HG03066 (cell line): ENCODE data around the gene LRMDA.

Experiments
- ATAC-seq: cut with Tn5 transposase; IDR thresholded peaks from one replicate; pipeline ENCODE4 v1.9.1; 2021; ENCODE audit warnings: low read depth; ENCODE audit not compliant: unreplicated experiment

LRMDA gene

DNA sequence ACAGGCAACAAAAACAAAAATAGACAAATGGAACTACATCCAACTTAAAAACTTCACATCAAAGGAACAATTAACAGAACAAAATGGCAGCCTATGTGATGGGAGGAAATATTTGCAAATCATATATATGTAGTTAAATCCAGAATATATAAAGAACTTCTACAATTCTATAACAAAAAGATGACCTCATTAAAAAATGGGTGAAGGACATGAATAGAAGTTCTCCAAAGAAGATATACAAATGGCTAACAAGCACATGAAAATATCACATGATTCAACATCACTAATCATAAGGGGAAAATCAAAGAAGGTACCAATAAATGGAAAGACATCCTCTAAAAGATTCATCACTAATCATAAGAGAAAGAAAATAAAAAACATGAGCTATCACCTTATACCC is 416.1 kb downstream of the LRMDA start:
- no peak for ATAC-seq

- no peak for ATAC-seq
These were observed 420.3 kb downstream of the LRMDA start for GRCh38 chr10:75851580-75852345.

GRCh38 chr10:75852851-75853484 is 421.5 kb downstream of the LRMDA start:
- no peak for ATAC-seq

GRCh38 chr10:75857269-75857846 is 425.9 kb downstream of the LRMDA start:
- no peak for ATAC-seq

- ATAC-seq: no peak
These were observed 426.5 kb downstream of the LRMDA start for GRCh38 chr10:75857896-75858295.

DNA sequence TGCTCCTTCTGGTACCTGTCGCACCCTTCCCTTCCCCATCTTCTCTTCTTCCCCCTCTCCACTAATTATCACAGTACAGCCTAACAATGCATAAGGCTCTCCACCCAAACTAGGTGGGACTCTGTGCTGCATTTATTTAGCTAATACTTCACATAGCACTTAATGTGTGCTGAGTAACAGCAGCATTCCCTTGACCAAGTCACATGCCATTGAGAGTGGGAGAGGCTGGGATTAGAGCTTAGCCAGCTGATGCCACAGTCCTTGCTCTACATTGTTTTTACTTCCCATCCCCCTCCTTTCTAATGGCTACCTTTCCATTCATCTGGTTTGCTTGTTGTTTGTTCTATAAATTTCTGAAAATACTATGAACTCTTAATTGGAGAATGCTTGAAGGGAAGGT is 426.9 kb downstream of the LRMDA start:
- no peak for ATAC-seq

DNA sequence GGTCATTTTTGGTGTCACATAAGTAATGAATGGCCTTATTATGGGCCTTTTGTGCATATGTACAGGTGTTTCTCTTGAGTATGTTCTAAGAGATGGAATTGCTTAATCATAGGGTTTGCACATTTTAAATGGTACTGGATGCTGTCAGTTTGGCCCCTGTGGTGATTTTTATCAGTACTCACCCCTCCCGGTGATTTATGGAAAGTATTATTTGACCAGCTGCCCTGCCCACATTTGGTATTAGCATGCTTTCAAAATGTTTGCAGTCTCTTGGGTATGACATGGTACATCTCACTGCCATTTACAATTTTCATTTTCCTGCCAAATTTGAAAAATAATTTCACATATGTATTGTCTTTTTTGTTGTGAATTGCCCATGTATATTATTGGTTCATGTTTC is 427.7 kb downstream of the LRMDA start:
- no peak for ATAC-seq

DNA sequence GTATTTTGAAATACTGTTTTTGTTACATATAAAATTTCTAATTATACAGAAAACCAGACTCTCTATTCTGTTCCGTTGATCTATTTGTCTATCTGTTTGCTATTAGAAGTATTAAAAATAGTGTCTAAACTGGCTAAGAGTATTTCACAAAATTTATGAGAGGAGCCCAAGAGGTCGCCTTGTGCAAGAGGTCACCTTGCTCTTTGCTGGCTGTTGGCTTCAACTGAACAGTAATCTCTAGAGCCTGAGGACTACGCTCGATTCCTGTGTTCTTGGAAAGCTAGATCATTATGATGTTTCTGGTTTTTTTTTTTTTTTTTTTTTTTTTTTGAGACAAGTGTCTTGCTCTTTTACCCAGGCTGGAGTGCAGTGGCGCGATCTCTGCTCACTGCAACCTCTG is 428.6 kb downstream of the LRMDA start:
- no peak for ATAC-seq

- ATAC-seq: no peak
These were observed 430.2 kb downstream of the LRMDA start for GRCh38 chr10:75861582-75861981.

DNA sequence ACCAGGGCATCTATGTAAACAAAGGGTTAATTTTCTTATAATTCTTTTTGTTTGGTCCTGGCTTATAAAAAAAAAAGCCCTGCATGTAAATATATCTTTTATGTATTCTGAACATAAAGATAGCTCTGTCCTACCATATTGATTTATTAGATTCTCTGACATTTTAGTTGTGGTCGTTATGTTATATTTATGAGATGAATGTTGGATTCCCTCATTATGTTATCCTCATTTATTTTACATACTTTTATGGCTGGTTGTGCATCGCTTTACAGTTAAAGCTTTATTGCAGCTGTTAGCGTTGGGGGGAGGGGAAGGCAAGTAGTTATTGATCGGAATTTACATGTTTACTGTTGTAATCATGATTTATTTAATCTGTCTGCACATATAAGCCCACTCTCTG is 431.5 kb downstream of the LRMDA start:
- no peak for ATAC-seq

DNA sequence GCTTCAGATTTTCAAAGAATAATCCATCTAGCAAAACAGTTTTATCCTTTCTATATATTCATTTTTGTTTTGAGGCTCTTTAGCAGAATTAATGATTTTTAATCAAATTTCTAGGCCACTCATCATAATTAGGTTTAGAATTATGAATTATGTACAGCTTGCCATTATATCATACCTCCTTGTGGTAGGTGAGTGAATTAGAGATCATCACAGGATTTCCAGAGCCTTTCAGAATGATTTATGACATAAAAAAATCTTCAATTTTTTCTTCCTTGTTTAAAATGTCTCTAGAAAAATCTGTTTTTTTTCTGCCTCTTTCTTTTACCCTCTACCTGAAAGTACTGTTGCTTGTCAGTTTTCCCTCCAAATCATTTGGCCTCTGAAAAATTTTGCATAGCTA is 433.3 kb downstream of the LRMDA start:
- ATAC-seq: no peak

GRCh38 chr10:75865413-75866299 is 434.2 kb downstream of the LRMDA start:
- ATAC-seq: no peak

- ATAC-seq: no peak
These were observed 434.8 kb downstream of the LRMDA start for GRCh38 chr10:75866300-75866625.

DNA sequence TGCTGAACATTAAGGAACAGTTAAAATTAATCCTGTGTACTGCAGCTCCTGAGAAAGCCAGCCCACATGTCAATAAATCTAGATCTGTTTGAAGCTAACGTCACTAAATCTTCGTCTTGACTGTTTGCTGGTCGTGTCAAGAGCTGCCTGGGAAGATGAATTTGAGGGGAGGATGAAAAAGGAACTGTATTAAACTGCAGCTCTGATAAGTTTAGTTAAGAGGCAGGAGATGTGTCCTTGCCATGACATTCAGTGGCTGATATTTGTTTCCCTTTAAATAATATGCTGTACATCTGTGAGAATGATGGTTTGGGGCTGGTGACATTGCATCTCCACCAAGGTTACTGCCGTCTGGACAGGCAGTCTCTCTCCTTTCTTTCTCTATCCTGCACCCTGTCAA is 435.3 kb downstream of the LRMDA start:
- ATAC-seq: no peak

DNA sequence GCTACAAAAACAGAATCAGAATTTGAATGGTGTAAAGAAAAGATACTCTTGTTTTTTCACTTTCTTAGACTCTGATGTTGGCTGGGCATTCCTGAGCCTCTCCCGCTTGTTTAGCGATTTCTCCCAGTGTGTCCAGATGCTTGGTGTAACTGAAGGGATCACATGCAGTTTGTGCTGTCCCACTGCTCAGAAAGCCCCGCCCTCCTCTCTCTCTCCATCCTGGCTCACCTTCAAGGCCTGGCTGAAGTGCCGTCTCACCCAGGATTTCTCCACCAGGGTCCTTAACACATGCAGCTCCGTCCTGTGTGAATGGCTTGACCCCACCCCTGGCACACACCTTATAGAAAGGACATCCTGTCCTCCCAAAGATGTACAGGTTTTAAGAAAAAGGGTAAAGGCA is 437.1 kb downstream of the LRMDA start:
- no peak for ATAC-seq

- ATAC-seq: no peak
These were observed 438.7 kb downstream of the LRMDA start for GRCh38 chr10:75870039-75870645.

GRCh38 chr10:75875740-75876139 is 444.3 kb downstream of the LRMDA start:
- ATAC-seq: no peak

DNA sequence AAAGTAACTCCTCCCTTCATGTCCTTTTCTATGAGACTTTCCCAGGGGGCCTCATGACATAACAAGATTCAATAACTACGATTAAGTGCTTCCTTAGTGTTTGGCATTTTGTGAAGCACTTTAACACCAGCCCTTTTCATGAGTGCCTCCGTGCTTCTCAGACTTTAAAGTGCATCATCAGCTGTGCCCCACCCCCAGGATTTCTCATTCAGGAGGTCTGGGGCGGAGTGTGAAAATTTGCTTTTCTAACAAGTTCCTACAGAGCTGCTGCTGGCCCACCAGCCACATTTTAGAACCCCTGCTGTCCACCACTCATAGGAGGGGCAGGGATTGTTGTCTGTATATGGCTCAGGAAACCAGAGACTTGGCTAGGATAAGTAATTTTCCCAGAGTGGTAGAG is 445.3 kb downstream of the LRMDA start:
- no peak for ATAC-seq

DNA sequence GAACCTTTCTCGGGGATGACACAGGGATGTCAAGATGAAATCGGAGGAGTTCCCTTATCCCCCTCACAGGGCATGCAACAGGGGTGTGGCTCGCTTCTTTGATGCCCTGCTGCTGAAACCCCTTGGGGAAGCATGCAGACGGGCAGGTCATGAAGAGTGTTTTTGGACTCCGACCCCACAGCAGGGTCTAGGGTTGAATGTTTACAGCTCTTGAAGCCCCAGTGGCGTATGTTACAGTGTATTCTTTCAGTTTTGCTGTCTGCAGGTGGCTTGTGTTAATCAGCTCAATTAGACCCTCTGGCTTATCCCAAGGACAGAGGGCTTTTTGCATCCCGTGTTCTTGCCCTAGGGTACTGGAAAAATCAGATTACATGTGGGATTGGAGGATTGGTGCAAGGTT is 446.5 kb downstream of the LRMDA start:
- ATAC-seq: no peak

- no peak for ATAC-seq
These were observed 447.2 kb downstream of the LRMDA start for GRCh38 chr10:75878586-75878985.
